ENCODE data around the gene BFAR. TPM values are rescaled to one million over a fixed set of nuclear protein-coding genes. Genes with fewer than 3 reads are reported as not detected.

Gene BFAR, protein sequence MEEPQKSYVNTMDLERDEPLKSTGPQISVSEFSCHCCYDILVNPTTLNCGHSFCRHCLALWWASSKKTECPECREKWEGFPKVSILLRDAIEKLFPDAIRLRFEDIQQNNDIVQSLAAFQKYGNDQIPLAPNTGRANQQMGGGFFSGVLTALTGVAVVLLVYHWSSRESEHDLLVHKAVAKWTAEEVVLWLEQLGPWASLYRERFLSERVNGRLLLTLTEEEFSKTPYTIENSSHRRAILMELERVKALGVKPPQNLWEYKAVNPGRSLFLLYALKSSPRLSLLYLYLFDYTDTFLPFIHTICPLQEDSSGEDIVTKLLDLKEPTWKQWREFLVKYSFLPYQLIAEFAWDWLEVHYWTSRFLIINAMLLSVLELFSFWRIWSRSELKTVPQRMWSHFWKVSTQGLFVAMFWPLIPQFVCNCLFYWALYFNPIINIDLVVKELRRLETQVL
- 10 to 100 TPM; 66.5 to 81.4 (median 71.7) TPM for total RNA-seq

DNA sequence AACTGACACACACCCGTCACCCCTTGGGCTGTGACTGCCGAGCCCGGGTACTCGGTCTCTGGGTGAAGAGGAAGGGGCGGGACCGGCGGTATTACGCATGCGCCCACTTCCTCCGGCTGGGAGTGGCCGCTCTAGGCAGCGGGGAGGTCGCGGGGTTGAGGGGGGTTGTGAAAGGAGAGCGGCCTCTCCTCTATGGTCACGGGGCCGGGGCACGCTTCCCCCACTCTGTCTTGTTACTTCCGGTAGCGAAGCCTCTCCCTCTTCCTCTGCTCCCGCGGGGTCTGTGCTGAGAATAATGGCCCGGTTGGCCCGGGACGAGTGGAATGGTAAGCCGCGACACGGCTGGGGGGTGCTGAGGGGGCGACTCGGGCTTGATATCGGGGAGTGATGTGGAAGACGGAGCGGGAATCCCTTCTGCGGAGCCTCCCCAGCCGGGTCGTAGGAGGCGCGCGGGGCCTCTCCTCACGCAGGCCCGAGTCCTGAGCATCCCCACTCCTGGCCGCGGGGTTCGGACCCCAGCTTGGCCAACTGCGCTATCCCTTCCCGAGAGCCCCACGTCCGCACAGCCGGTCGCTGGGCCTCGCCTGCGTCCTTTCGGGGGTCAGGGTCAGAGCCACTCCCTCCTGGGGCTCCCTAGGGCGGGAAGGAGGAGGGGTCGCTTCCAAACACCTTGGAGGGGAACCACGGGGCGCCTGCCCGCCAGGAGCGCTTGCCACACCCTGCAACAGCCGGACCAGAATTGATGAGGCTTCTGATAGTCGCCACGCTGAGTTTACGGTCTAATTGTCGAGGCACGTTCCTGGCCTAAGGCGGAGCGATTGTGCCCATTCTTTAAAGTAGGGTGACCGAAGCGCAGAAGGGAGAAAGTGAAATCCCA lies at the start of gene BFAR:
Gene BFAR, plus strand, starts transcription at position 259 of the 877 bp plus-strand sequence. CDS start 11,396 bp downstream, outside the sequence.
- TF ChIP-seq CTCF (IDR thresholded peaks at IDR 0.05; ENCODE audit: low read depth) = no peak

GRCh38 chr16:14585287-14585686 lies 47.5 kb upstream of the BFAR start:
- no peak for TF ChIP-seq CTCF (IDR thresholded peaks at IDR 0.05; ENCODE audit: low read depth)

DNA sequence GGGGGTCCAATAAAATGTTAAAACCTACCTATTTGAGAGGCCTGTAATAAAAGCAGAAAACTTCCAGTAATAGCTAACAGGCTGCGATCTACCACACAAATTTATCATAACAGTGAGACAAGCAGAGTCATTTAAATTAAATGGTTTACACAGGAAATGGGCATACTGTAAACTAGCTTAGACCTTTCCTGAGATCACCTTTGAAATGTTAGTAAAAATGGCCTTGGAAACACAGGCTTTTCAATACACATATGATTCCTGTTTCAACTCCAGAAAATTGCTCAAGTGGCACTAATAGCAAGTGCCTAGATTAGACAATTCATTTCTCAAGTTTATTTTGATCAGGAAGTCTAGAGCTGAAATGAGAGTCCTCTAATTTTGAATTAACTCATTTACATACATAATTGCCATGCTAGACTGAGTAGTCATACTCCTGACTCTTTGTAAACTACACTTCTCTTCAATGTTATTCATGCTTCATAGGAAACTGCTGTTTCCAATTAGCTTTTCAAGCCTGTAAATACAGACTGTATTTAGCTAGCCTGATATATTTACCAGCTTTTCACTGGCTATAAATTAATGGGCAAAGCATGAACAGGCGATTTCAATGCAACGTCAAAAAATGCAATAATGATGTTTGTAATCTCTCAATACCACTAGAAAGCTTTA lies 46.0 kb upstream of the BFAR start:
- TF ChIP-seq CTCF (IDR thresholded peaks at IDR 0.05; ENCODE audit: low read depth) = no peak

DNA sequence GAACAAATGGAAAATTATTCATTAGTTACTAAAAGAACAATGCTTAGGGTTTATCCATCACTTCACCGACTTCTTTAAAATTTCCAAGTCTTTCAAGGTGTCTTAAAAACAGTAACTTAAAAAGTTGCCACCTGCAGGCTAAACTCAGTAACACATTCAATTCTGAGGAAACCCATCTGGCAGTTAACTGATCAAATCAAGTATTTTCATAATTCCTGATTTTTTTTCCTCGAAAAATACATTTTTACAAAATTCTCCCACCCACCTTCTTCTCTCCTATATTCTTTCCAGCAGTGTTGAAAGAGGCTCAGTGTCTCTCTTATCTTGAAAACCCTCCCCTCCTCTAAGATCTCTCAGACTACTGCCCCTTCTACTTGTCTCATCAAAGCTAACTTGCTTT lies 32.6 kb upstream of the BFAR start:
- no peak for TF ChIP-seq CTCF (IDR thresholded peaks at IDR 0.05; ENCODE audit: low read depth)

DNA sequence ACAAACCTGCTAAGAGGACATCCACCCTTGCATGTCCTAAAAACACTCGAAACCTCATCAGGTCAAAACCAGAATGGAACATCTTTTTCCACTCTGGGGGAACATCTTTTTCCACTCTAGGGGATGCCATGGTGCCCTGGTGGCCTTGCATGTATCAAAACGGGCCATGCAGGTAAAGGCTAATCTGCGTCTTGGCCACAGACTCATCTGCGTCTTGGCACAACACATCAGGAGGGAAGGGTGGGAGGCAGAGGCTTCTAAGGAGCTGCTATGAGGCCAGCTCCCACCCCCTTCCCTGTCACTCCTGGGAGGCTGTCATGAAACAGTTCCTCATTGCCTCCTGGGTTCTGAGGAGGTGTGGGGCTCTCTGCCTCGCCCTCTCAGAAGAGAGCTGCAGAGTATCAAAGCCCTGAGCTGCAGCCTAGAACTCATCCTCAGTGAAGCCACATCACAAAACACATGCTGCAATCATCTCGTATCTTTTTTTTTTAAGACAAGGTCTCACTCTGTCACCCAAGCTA lies 30.2 kb upstream of the BFAR start:
- TF ChIP-seq CTCF (IDR thresholded peaks at IDR 0.05; ENCODE audit: low read depth) = no peak

DNA sequence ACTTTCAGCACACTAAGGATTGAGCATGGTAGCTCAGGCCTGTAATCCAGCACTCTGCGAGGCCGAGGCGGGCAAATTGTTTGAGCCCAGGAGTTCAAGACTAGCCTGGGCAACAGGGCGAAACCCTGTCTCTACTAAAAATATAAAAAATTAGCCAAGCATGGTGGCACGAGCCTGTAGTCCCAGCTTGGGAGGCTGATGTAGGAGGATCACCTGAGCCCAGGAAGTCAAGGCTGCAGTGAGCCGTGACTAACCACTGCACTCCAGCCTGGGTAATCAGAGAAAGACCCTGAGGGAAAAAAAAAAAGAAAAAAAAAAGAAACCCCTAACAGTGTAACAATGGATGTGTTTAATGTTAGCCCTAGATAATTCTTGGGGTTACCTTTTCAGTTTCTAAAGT lies 26.6 kb upstream of the BFAR start:
- no peak for TF ChIP-seq CTCF (IDR thresholded peaks at IDR 0.05; ENCODE audit: low read depth)
